Measurements from ENCODE around the gene ADGRG3. TPM values are rescaled to one million over a fixed set of nuclear protein-coding genes. Genes with fewer than 3 reads are reported as not detected.

ADGRG3 gene
- total RNA-seq, 1 experiment from 2014 or later, result 0.46 TPM

- H3K36me3 Mint-ChIP-seq (ENCODE audit: insufficient read depth in 1 of 3, low read depth in 3 of 3), result no peaks in the 10 kb centered on the region
- H2BK15ac ChIP-seq (ENCODE audit: low read depth, low read length), result no peak overlapping the region
- no peak overlapping the region for H2AK5ac ChIP-seq (ENCODE audit: insufficient read length, low read length)
- H3K4me2 ChIP-seq (ENCODE audit: insufficient read depth, insufficient read length, low read length), result no peak overlapping the region
- H2BK120ac ChIP-seq (ENCODE audit: low read depth, low read length, poor library complexity, severe bottlenecking), result no peak overlapping the region
- no peak overlapping the region for H3T11ph ChIP-seq (ENCODE audit: low read length)
- no peak overlapping the region for H3K14ac ChIP-seq (ENCODE audit: insufficient read depth, low read length)
- H3K27ac ChIP-seq (ENCODE audit: insufficient read length, low read depth, low read length), result no peak overlapping the region
- H3K79me2 ChIP-seq (ENCODE audit: insufficient read depth, low read length), result no peaks in the 10 kb centered on the region
- no peaks in the 10 kb centered on the region for H3K27me3 ChIP-seq (ENCODE audit: insufficient read depth, low read length)
- H4K8ac ChIP-seq (replicated peaks; ENCODE audit: insufficient read length, low read depth, low read length), result no peak overlapping the region
- no peak overlapping the region for H2BK20ac ChIP-seq (ENCODE audit: low read depth, low read length, poor library complexity, severe bottlenecking)
- no peaks in the 10 kb centered on the region for H3K79me1 ChIP-seq (ENCODE audit: insufficient read depth, low read depth, low read length, poor library complexity, severe bottlenecking)
- H3K4me1 ChIP-seq (ENCODE audit: insufficient read depth, low read length), result no peaks in the 10 kb centered on the region
- no peak overlapping the region for H3K4ac ChIP-seq (ENCODE audit: low read depth, low read length)
- TF ChIP-seq, protein P1, sequence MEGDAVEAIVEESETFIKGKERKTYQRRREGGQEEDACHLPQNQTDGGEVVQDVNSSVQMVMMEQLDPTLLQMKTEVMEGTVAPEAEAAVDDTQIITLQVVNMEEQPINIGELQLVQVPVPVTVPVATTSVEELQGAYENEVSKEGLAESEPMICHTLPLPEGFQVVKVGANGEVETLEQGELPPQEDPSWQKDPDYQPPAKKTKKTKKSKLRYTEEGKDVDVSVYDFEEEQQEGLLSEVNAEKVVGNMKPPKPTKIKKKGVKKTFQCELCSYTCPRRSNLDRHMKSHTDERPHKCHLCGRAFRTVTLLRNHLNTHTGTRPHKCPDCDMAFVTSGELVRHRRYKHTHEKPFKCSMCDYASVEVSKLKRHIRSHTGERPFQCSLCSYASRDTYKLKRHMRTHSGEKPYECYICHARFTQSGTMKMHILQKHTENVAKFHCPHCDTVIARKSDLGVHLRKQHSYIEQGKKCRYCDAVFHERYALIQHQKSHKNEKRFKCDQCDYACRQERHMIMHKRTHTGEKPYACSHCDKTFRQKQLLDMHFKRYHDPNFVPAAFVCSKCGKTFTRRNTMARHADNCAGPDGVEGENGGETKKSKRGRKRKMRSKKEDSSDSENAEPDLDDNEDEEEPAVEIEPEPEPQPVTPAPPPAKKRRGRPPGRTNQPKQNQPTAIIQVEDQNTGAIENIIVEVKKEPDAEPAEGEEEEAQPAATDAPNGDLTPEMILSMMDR (conservative IDR thresholded peaks at IDR 0.05), result no peak
- no peak overlapping the region; a peak in 1 of 5 replicates for H3K4me3 Mint-ChIP-seq
- H2BK5ac ChIP-seq (ENCODE audit: insufficient read length, low read length), result no peak overlapping the region
- no peaks in the 10 kb centered on the region for H3K9me3 Mint-ChIP-seq
- H3K4me1 Mint-ChIP-seq, result peaks cover 2 to 9% of the 10 kb centered on the region in 2 experiments
- no peak overlapping the region for H3K18ac ChIP-seq (ENCODE audit: insufficient read length, low read depth, low read length)
- DNase-seq, result no peak
- H4K20me1 ChIP-seq (ENCODE audit: control insufficient read depth, insufficient read depth, insufficient read length), result no peaks in the 10 kb centered on the region
- no peak overlapping the region; a peak in 1 of 7 replicates for H3K27ac Mint-ChIP-seq
- H3K23me2 ChIP-seq (ENCODE audit: insufficient read length, low read depth, low read length, poor library complexity, severe bottlenecking), result no peaks in the 10 kb centered on the region
- no peak overlapping the region for H2AFZ ChIP-seq (ENCODE audit: low read length)
- H3K9me3 ChIP-seq (ENCODE audit: control insufficient read depth, low read depth, low read length), result no peaks in the 10 kb centered on the region
- WGBS (ENCODE audit: extremely low coverage, insufficient read length, low lambda C conversion rate), result no CpG with 5 or more reads among the region's 7 CpGs
- H3K9ac ChIP-seq (ENCODE audit: extremely low read depth, insufficient read length, low read length), result no peak overlapping the region
- no peak overlapping the region for H3K56ac ChIP-seq (ENCODE audit: insufficient read length, low read depth, low read length)
- H4K5ac ChIP-seq (ENCODE audit: insufficient read length, low read depth, low read length), result no peak overlapping the region
- H3K23ac ChIP-seq (ENCODE audit: insufficient read length, low read depth, low read length), result no peak overlapping the region
- H3K27me3 Mint-ChIP-seq (ENCODE audit: low read depth), result peaks cover 1% of the 10 kb centered on the region
- H2BK12ac ChIP-seq (ENCODE audit: insufficient read length, low read depth, low read length), result no peak overlapping the region
- H4K91ac ChIP-seq (ENCODE audit: insufficient read length, low read depth, low read length), result no peak overlapping the region
These were observed 28.1 kb downstream of the ADGRG3 start for GRCh38 chr16:57696240-57696639.
